Stomach (tissue), 9 donors: ENCODE data around the gene EPB41L4B. TPM values are rescaled to one million over a fixed set of nuclear protein-coding genes. Genes with fewer than 3 reads are reported as not detected.

Experiments
- DNase-seq, 2 donors: peaks; one replicate each; pipeline versions ENCODE4 v3.0.0 to v3.0.0-alpha.2; 2013 to 2019
- H3K27ac ChIP-seq, 5 donors: fragments of 200-600 bp in 4 of 5; sonication (generic) in 4 of 5; one replicate each; pipeline ENCODE4 v1.5.1; 2013 to 2019; ENCODE audit warnings: mild to moderate bottlenecking in 1 of 5, moderate library complexity in 1 of 5
- H3K27me3 ChIP-seq, 3 donors: fragments of 200-600 bp; sonication (generic); one replicate each; pipeline ENCODE4 v1.5.1; 2017 to 2019; ENCODE audit warnings: mixed run types in 1 of 3
- H3K36me3 ChIP-seq, 4 donors: fragments of 200-600 bp; sonication (generic); 1 replicate in 3 of 4; 2 replicates in 1 of 4; pipeline ENCODE4 v1.5.1; 2016 to 2019
- H3K4me1 ChIP-seq, 4 donors: fragments of 200-600 bp; sonication (generic); one replicate each; pipeline ENCODE4 v1.5.1; 2016 to 2019
- H3K4me3 ChIP-seq, 4 donors: fragments of 200-600 bp; sonication (generic) in 3 of 4; one replicate each; pipeline ENCODE4 v1.5.1; 2016 to 2019; ENCODE audit warnings: mild to moderate bottlenecking in 1 of 4
- H3K9me3 ChIP-seq, 4 donors: fragments of 200-600 bp; sonication (generic); one replicate each; pipeline ENCODE4 v1.5.1; 2016 to 2019
- EP300 ChIP-seq: sonication (generic); formaldehyde crosslinking; IDR thresholded peaks from one replicate; pipeline ENCODE4 v1.6.1; 2017; ENCODE audit warnings: antibody characterized with exemption
- POLR2A ChIP-seq, 4 donors: fragments of 450-650 bp; IDR thresholded peaks; one replicate each; pipeline ENCODE4 v1.6.1; 2016; ENCODE audit warnings: antibody characterized with exemption in 4 of 4, control low read depth in 2 of 4, mild to moderate bottlenecking in 1 of 4, moderate library complexity in 1 of 4
- POLR2AphosphoS5 ChIP-seq, 3 donors: sonication (generic); formaldehyde crosslinking; IDR thresholded peaks; one replicate each; pipeline ENCODE4 v1.6.1; 2016; ENCODE audit warnings: antibody characterized with exemption in 3 of 3
- WGBS, 5 donors: extraction: QIAGEN DNeasy Blood & Tissue Kit in 3 of 5; methylation state at CpG; one replicate each; pipeline versions ENCODE4 v1.1.5 to v1.1.7; 2013 to 2018; 5-methylcytosine and 5-hydroxymethylcytosine counted together
- intact Hi-C: fragments of 100-400 bp; cut with DNase I; formaldehyde crosslinking; loops from one replicate; pipeline ENCODE4 v1.15.1; 2023; ENCODE audit warnings: low total_unique reads
- polyA plus RNA-seq, 3 donors: library from polyadenylated mRNA; stranded (reverse); fragments of 200-250 nt; gene quantifications; one replicate each; pipeline ENCODE4 v1.2.3, GENCODE V29; 2013
- total RNA-seq, 5 donors: library from RNA; depleted of rRNA; stranded (reverse); fragments of >200 nt; gene quantifications; one replicate each; pipeline versions ENCODE4 v1.1.0 to v1.2.3, GENCODE V29; 2014 to 2016
- TF ChIP-seq, protein P1 (sequence below), 7 experiments: fragments of 450-650 bp in 4 of 7; fragments of 200-600 bp in 3 of 7; sonication (generic) in 3 of 7; IDR thresholded peaks; one replicate each; pipeline ENCODE4 v1.5.1; 2016 to 2019; ENCODE audit warnings: antibody characterized with exemption in 7 of 7, control low read depth in 2 of 7, mild to moderate bottlenecking in 1 of 7
- donor health status: healthy with polysubstance abuse.
- donor health status: Bipolar disorder and iron deficiency.
- donor health status: healthy.

Gene EPB41L4B
- total and polyA plus RNA-seq, 8 donors, result 9.2 to 52.4 (median 24.4) TPM

GRCh38 chr9:109273869-109274268 is 47.0 kb downstream of the EPB41L4B start:
- intact Hi-C loops, result no loop called here
- H3K36me3 ChIP-seq, result no peaks in the 10 kb centered on the region
- H3K4me1 ChIP-seq, result peaks cover 13 to 21% (median 17%) of the 10 kb centered on the region in 4 donors
- no peaks in the 10 kb centered on the region for H3K27me3 ChIP-seq
- no peaks in the 10 kb centered on the region for H3K9me3 ChIP-seq
- DNase-seq, result no peak
- TF ChIP-seq POLR2AphosphoS5 (IDR thresholded peaks at IDR 0.05) (no peak), EP300 (no peak), POLR2A (IDR thresholded peaks at IDR 0.05) (no peak)
- TF ChIP-seq, protein P1, sequence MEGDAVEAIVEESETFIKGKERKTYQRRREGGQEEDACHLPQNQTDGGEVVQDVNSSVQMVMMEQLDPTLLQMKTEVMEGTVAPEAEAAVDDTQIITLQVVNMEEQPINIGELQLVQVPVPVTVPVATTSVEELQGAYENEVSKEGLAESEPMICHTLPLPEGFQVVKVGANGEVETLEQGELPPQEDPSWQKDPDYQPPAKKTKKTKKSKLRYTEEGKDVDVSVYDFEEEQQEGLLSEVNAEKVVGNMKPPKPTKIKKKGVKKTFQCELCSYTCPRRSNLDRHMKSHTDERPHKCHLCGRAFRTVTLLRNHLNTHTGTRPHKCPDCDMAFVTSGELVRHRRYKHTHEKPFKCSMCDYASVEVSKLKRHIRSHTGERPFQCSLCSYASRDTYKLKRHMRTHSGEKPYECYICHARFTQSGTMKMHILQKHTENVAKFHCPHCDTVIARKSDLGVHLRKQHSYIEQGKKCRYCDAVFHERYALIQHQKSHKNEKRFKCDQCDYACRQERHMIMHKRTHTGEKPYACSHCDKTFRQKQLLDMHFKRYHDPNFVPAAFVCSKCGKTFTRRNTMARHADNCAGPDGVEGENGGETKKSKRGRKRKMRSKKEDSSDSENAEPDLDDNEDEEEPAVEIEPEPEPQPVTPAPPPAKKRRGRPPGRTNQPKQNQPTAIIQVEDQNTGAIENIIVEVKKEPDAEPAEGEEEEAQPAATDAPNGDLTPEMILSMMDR (IDR thresholded peaks at IDR 0.05), result no peak
- 77 to 89% (median 87%) methylated on average over 3 of the region's 3 CpGs for WGBS, 5 donors
- H3K27ac ChIP-seq, result peak overlapping the region in 1 of 5 donors; percentile 43
- no peak overlapping the region for H3K4me3 ChIP-seq

DNA sequence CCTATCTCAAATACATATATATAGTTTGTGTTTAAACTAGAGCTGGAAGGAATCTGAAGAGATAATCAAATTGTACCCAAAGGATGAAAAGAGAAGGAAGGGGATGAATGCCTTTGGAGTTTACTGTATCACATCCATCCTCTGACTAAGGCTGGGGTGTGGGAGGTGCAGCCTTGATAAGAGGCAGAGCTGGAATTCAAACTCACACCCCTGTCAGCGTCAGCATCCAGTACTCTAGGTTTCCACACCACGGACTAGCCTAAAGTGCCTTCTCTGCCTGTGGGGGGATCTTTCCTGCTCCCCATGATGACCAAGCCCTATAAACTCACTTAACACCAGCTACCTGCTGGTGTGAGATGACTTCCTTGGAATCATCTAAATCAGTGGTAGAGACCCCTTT is 48.1 kb downstream of the EPB41L4B start:
- Histone ChIP-seq H3K9me3 (no peaks in the 10 kb centered on the region), H3K27ac (no peak overlapping the region), H3K4me1 (peaks cover 13 to 21% (median 17%) of the 10 kb centered on the region in 4 donors), H3K36me3 (no peaks in the 10 kb centered on the region), H3K27me3 (no peaks in the 10 kb centered on the region), H3K4me3 (no peak overlapping the region)
- intact Hi-C loops, result no loop called here
- no peak for DNase-seq
- no peak for TF ChIP-seq EP300
- TF ChIP-seq POLR2A (IDR thresholded peaks at IDR 0.05), result no peak
- TF ChIP-seq, protein P1 (IDR thresholded peaks at IDR 0.05), result no peak
- TF ChIP-seq POLR2AphosphoS5 (IDR thresholded peaks at IDR 0.05), result no peak
- 79 to 89% (median 81%) methylated on average over 2 of the region's 2 CpGs for WGBS, 5 donors

DNA sequence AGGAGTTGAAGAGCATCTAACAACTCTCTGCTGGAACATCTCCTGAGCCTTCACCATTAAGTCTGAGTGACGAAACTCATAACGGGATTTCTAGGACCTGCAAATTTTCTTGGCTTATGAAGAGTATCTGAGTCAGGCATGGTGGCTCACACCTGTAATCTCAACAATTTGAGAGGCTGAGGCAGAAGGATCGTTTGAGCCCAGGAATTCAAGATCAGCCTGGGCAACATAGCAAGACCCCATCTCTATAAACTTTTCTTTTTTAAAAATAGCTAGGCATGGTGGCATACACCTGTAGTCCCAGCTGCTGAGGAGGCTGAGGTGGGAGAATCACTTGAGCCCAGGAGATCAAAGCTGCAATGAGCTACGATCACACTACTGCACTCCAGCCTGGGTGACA is 48.8 kb downstream of the EPB41L4B start:
- Histone ChIP-seq H3K36me3 (peaks cover 0 to 5% (median 0%) of the 10 kb centered on the region in 4 donors), H3K4me1 (peaks cover 13 to 21% (median 17%) of the 10 kb centered on the region in 4 donors), H3K27ac (no peak overlapping the region)

DNA sequence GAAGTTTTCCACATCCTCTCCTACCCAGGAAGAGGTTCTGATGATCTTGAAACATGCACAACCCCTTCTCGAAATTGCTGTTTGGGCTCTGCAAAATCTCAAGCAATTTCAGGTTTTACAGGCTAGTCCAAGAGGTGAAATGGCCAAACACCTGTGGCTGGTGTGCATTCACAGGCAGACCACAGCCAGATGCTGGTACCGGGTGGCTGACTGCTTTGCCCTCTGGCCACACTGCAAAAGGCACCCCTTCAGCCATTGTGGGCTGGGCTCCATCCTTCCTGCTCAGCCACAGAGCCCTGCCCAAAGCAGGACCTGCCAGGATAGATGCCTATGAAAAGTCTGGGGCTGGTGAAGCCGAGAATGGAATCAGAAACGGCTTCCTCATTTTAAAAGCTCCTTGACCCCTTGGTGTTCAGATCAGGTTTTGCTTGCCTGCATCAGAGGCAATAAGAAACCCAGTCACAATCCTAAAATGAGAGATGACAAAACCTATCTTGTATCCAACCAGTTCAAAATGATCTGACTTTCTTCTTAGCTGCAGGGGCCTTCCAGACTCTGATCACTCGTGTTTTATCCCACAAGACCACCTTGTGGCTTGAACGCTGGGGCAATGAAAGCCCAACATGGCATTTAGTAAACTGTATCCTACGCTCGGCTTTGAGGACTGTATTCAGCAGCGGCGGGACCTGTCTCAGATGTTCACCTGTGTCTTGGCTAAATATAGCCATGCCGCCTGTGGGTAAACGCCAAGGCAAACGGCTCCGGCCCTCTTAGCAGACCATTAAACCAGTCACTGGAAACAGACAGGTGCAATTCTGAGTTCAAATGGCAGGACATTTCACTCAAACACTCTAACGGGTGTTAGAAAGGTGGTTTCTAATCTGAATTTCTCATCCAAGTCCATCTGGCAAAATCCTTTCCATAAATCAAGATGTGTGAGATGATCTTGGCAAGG is 49.6 kb downstream of the EPB41L4B start:
- peaks cover 13 to 21% (median 17%) of the 10 kb centered on the region in 4 donors for H3K4me1 ChIP-seq
- 74 to 86% (median 80%) methylated on average over 15 of the region's 15 CpGs for WGBS, 5 donors
- no peak for TF ChIP-seq EP300
- TF ChIP-seq, protein P1 (IDR thresholded peaks at IDR 0.05), result no peak
- no peak for TF ChIP-seq POLR2AphosphoS5 (IDR thresholded peaks at IDR 0.05)
- TF ChIP-seq POLR2A (IDR thresholded peaks at IDR 0.05), result no peak
- H3K9me3 ChIP-seq, result no peaks in the 10 kb centered on the region
- DNase-seq, result no peak
- H3K27me3 ChIP-seq, result no peaks in the 10 kb centered on the region
- peaks cover 0 to 5% (median 0%) of the 10 kb centered on the region in 4 donors for H3K36me3 ChIP-seq
- H3K4me3 ChIP-seq, result no peak overlapping the region
- no peak overlapping the region for H3K27ac ChIP-seq
- intact Hi-C loops, result no loop called here

More for the DNA sequence above, 48.8 kb downstream of the EPB41L4B start:
- Histone ChIP-seq H3K27me3 (no peaks in the 10 kb centered on the region), H3K9me3 (no peaks in the 10 kb centered on the region), H3K4me3 (no peak overlapping the region)
- intact Hi-C loops, result no loop called here
- no peak for DNase-seq
- 90 to 96% (median 93%) methylated on average over 4 of the region's 4 CpGs for WGBS, 5 donors
- TF ChIP-seq EP300 (no peak), POLR2AphosphoS5 (IDR thresholded peaks at IDR 0.05) (no peak), POLR2A (IDR thresholded peaks at IDR 0.05) (no peak)
- TF ChIP-seq, protein P1 (IDR thresholded peaks at IDR 0.05), result no peak
